Measurements from ENCODE around the gene TMEM87A. TPM values are rescaled to one million over a fixed set of nuclear protein-coding genes. Genes with fewer than 3 reads are reported as not detected.
"Not testable (repeated sequence)": the region's sequence is repeated elsewhere in the genome, so short reads cannot be mapped to it uniquely, and the experiment has no call there.

The TMEM87A gene, protein sequence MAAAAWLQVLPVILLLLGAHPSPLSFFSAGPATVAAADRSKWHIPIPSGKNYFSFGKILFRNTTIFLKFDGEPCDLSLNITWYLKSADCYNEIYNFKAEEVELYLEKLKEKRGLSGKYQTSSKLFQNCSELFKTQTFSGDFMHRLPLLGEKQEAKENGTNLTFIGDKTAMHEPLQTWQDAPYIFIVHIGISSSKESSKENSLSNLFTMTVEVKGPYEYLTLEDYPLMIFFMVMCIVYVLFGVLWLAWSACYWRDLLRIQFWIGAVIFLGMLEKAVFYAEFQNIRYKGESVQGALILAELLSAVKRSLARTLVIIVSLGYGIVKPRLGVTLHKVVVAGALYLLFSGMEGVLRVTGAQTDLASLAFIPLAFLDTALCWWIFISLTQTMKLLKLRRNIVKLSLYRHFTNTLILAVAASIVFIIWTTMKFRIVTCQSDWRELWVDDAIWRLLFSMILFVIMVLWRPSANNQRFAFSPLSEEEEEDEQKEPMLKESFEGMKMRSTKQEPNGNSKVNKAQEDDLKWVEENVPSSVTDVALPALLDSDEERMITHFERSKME
- total RNA-seq = 10 to 100 TPM; 40.7 to 57.5 (median 47.7) TPM

GRCh38 chr15:42272939-42273899, at the start of gene TMEM87A, which contains the start of gene GANC:
Gene TMEM87A, minus strand, starts transcription at chr15:42273433. Its CDS starts 35 bp downstream, at chr15:42273398.
Gene GANC, plus strand, starts transcription at chr15:42273201. Its CDS starts 1,281 bp downstream, at chr15:42274482.
- no peaks in the 10 kb centered on the region for H3K9me3 ChIP-seq
- peaks cover 46 to 67% (median 59%) of the 10 kb centered on the region in 4 donors for H3K4me1 ChIP-seq
- H3K36me3 ChIP-seq = peaks cover 0 to 10% (median 2%) of the 10 kb centered on the region in 4 donors
- TF ChIP-seq POLR2A (IDR thresholded peaks at IDR 0.05; ENCODE audit: low read depth) (peak; percentile 74), CTCF (IDR thresholded peaks at IDR 0.05) (peak in 1 of 3 experiments; percentile 3), POLR2AphosphoS5 (IDR thresholded peaks at IDR 0.05) (peak; percentile 94), EP300 (IDR thresholded peaks at IDR 0.05) (peak; percentile 10)
- intact Hi-C loops (cut with DNase I) = loop anchor here (10.0 kb wide), 1 partner anchor 202 kb away; no protein-coding TSS in a partner anchor
- peak; percentile 99 for DNase-seq (ENCODE audit: extremely low spot score)
- 0% methylated on average over 29 of the region's 52 CpGs for WGBS
- H3K27ac ChIP-seq (replicated peaks in 1 of 4) = peak within 1 kb of the TSS; percentile 95 to 98 (median 96)
- H3K4me3 ChIP-seq = peak within 1 kb of the TSS; percentile 69 to 83 (median 72)
- H3K27me3 ChIP-seq = no peaks in the 10 kb centered on the region

- TF ChIP-seq POLR2A (IDR thresholded peaks at IDR 0.05; ENCODE audit: low read depth) = no peak
- no peak for TF ChIP-seq POLR2AphosphoS5 (IDR thresholded peaks at IDR 0.05)
- TF ChIP-seq EP300 (IDR thresholded peaks at IDR 0.05) = no peak
- no peak for TF ChIP-seq CTCF (IDR thresholded peaks at IDR 0.05)
- Histone ChIP-seq H3K36me3 (peaks cover 0 to 39% (median 9%) of the 10 kb centered on the region in 4 donors), H3K27ac (replicated peaks in 1 of 4) (no peak overlapping the region), H3K4me1 (no peaks in the 10 kb centered on the region), H3K4me3 (no peak overlapping the region), H3K27me3 (no peaks in the 10 kb centered on the region), H3K9me3 (no peaks in the 10 kb centered on the region)
- 94% methylated on average over 2 of the region's 2 CpGs for WGBS
- intact Hi-C loops (cut with DNase I) = no loop called here
- DNase-seq (ENCODE audit: extremely low spot score) = no peak
These were observed 46.0 kb upstream of the TMEM87A start for GRCh38 chr15:42319206-42319605.

GRCh38 chr15:42316282-42316805, 43.1 kb upstream of the TMEM87A start:
- H3K9me3 ChIP-seq; H3K4me3 ChIP-seq; H3K27ac ChIP-seq (replicated peaks in 1 of 4); H3K27me3 ChIP-seq; H3K4me1 ChIP-seq; DNase-seq (ENCODE audit: extremely low spot score); intact Hi-C loops (cut with DNase I): not testable (repeated sequence)
- WGBS = 75% methylated on average over 11 of the region's 11 CpGs
- peaks cover 5 to 36% (median 12%) of the 10 kb centered on the region in 4 donors for H3K36me3 ChIP-seq

GRCh38 chr15:42315521-42315920, 42.3 kb upstream of the TMEM87A start:
- Histone ChIP-seq H3K9me3 (no peaks in the 10 kb centered on the region), H3K36me3 (peaks cover 11 to 45% (median 19%) of the 10 kb centered on the region in 4 donors), H3K4me3 (no peak overlapping the region), H3K27ac (replicated peaks in 1 of 4) (no peak overlapping the region), H3K4me1 (no peaks in the 10 kb centered on the region), H3K27me3 (no peaks in the 10 kb centered on the region)
- intact Hi-C loops (cut with DNase I) = no loop called here
- DNase-seq (ENCODE audit: extremely low spot score) = no peak
- WGBS = 55% methylated on average over 1 of the region's 1 CpG
- TF ChIP-seq EP300 (IDR thresholded peaks at IDR 0.05) = no peak
- no peak for TF ChIP-seq POLR2A (IDR thresholded peaks at IDR 0.05; ENCODE audit: low read depth)
- no peak for TF ChIP-seq CTCF (IDR thresholded peaks at IDR 0.05)
- TF ChIP-seq POLR2AphosphoS5 (IDR thresholded peaks at IDR 0.05) = no peak

Data from esophagus muscularis mucosa (tissue), 4 donors.